ENCODE measurements around the gene MAPK12. TPM values are rescaled to one million over a fixed set of nuclear protein-coding genes. Genes with fewer than 3 reads are reported as not detected.

The MAPK12 gene
- total RNA-seq, 4 donors from 2014 or later = 10.3 to 41.4 (median 28.3) TPM

DNA sequence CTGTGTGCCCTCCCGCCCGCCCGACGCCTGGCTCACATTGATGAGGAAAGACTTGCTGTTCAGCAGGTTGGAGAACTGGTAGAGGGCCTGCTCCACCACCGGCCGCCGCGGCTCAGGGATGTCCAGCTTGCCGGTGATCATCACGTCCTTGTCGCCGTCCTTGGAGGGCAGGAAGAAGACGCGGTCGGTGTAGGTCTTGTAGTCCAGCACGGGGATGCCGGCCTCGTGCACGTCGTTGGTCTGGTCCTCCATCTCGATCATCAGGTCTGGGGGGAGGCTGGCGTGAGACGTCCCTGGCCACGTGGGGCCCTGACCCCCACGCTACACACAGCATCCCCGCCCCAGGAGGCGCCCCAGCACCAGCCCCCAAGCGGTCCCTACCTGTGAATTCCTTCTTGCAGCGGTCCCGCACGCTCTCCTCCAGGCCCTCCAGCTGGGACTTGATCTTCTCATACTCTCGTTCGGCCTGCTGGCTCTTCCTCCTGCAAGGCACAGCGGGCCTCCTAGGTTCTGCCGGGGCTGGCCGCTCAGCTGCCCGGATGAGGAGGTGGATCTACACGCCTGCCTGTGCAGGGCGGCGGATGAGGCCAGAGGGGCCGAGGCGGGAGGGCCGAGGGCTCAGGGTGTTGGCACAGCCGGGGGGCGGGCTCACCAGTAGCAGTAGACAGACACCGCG is 19.4 kb upstream of the MAPK12 start:
- Histone ChIP-seq H3K27me3 (no peaks in the 10 kb centered on the region), H3K4me3 (no peak overlapping the region), H3K4me1 (no peaks in the 10 kb centered on the region), H3K36me3 (no peaks in the 10 kb centered on the region), H3K27ac (no peak overlapping the region), H3K9me3 (no peaks in the 10 kb centered on the region)
- intact Hi-C loops (cut with DNase I; ENCODE audit: low total_unique reads) = no loop called here
- DNase-seq = no peak
- TF ChIP-seq CTCF (IDR thresholded peaks at IDR 0.05) (no peak), POLR2A (IDR thresholded peaks at IDR 0.05) (no peak)

GRCh38 chr22:50280022-50280707 is 18.7 kb upstream of the MAPK12 start:
- H3K4me3 ChIP-seq = no peak overlapping the region
- no peaks in the 10 kb centered on the region for H3K36me3 ChIP-seq
- TF ChIP-seq CTCF (IDR thresholded peaks at IDR 0.05) (no peak), POLR2A (IDR thresholded peaks at IDR 0.05) (no peak)
- intact Hi-C loops (cut with DNase I; ENCODE audit: low total_unique reads) = no loop called here
- no peak overlapping the region for H3K27ac ChIP-seq
- no peaks in the 10 kb centered on the region for H3K27me3 ChIP-seq
- H3K9me3 ChIP-seq = no peaks in the 10 kb centered on the region
- H3K4me1 ChIP-seq = no peaks in the 10 kb centered on the region
- no peak for DNase-seq

GRCh38 chr22:50278956-50279619 is 17.6 kb upstream of the MAPK12 start:
- H3K9me3 ChIP-seq = no peaks in the 10 kb centered on the region
- no peak for DNase-seq
- TF ChIP-seq CTCF (IDR thresholded peaks at IDR 0.05) (no peak), POLR2A (IDR thresholded peaks at IDR 0.05) (no peak)
- H3K4me3 ChIP-seq = no peak overlapping the region
- H3K27ac ChIP-seq = no peak overlapping the region
- intact Hi-C loops (cut with DNase I; ENCODE audit: low total_unique reads) = loop anchor here (2.0 to 10.0 kb wide), 2 partner anchors 46 to 226 kb away; partner anchors contain the start of genes LMF2 and NCAPH2
- no peaks in the 10 kb centered on the region for H3K36me3 ChIP-seq
- H3K4me1 ChIP-seq = no peaks in the 10 kb centered on the region
- H3K27me3 ChIP-seq = no peaks in the 10 kb centered on the region

DNA sequence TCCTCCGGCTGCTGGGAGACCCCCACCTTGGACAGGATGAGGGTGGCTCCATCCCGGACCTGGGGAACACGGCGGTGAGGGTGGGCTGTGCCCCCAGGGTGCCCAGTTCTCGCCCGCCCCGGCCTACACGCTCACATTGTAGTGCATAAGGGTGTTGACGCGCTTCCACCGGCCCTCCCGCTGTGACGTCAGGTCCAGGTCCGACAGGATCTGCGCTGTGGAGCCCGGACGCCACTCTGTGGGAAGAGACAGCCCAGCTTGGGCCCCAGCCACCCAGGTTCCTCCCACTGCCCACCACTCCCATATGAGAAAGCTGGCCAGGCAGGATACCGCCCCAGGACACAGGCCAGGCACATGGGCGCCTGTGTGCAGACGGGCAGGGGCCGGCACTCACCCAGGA is 17.0 kb upstream of the MAPK12 start:
- H3K36me3 ChIP-seq = no peaks in the 10 kb centered on the region
- DNase-seq = no peak

More for the DNA sequence above, 17.0 kb upstream of the MAPK12 start:
- intact Hi-C loops (cut with DNase I; ENCODE audit: low total_unique reads) = loop anchor here (2.0 to 10.0 kb wide), 2 partner anchors 46 to 226 kb away; partner anchors contain the start of genes LMF2 and NCAPH2
- no peaks in the 10 kb centered on the region for H3K27me3 ChIP-seq
- TF ChIP-seq POLR2A (IDR thresholded peaks at IDR 0.05) = no peak
- TF ChIP-seq CTCF (IDR thresholded peaks at IDR 0.05) = no peak
- no peaks in the 10 kb centered on the region for H3K9me3 ChIP-seq
- H3K4me3 ChIP-seq = no peak overlapping the region
- no peaks in the 10 kb centered on the region for H3K4me1 ChIP-seq
- H3K27ac ChIP-seq = no peak overlapping the region
